ENCODE results near the gene C4orf54.

C4orf54 gene

DNA sequence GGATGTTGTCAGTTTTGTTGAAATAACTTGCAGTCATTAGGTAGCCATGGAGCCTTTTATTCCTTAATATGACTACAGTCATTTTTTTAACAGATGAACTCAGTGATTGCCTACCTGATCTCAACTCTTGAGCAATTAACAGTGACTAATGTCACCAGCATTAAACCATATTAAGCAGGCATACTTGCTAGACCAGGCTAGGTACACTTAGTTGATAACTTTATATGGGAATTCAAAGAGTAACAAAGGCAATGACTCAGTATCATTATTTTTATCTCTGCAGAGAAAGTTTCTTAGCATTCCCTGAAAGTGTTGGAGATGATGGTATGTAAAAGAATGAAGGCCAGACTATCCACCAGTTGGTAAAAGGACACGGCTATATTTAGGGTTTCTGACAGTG is at the start of gene C4orf54:
C4orf54 (minus strand) TSS at position 31 of the 400 bp plus-strand sequence. CDS start 3,180 bp downstream, outside the sequence.
- peaks cover 9% of the 10 kb centered on the region for H3K27me3 Mint-ChIP-seq
- H3K4me1 Mint-ChIP-seq (ENCODE audit: low read depth), result no peaks in the 10 kb centered on the region
- no peak within 1 kb of the TSS for H3K4me3 Mint-ChIP-seq
- no peaks in the 10 kb centered on the region for H3K36me3 Mint-ChIP-seq
- H3K27ac Mint-ChIP-seq, result no peak within 1 kb of the TSS
- no peaks in the 10 kb centered on the region for H3K9me3 Mint-ChIP-seq (ENCODE audit: low read depth)

DNA sequence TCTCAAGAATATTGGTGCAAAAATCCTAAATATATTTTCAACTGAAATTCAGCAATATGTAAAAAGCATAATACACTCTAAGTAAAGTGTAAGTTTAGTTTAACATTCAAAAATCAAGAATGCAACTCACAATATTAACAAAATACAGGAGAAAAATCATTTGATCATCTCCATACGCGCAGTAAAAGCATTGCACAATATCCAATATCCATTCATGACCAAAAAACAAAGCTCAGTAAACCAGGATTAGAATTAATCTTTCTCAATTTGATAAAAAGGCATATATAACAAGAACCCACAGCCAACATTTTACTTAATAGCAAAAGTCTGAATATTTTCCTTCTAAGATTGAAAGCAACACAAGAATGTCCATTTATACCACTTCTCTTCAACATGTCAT is 48.3 kb upstream of the C4orf54 start:
- H3K36me3 Mint-ChIP-seq, result no peaks in the 10 kb centered on the region
- H3K4me3 Mint-ChIP-seq, result no peak overlapping the region
- H3K4me1 Mint-ChIP-seq (ENCODE audit: low read depth), result peaks cover under 1% of the 10 kb centered on the region
- H3K27ac Mint-ChIP-seq, result no peak overlapping the region
- H3K9me3 Mint-ChIP-seq (ENCODE audit: low read depth), result no peaks in the 10 kb centered on the region
- H3K27me3 Mint-ChIP-seq, result peaks cover 21% of the 10 kb centered on the region

GRCh38 chr4:99696801-99697200 is 39.2 kb upstream of the C4orf54 start:
- Mint-ChIP-seq H3K36me3 (no peaks in the 10 kb centered on the region), H3K4me1 (ENCODE audit: low read depth) (no peaks in the 10 kb centered on the region), H3K27ac (no peak overlapping the region), H3K4me3 (no peak overlapping the region), H3K27me3 (peaks cover 16% of the 10 kb centered on the region), H3K9me3 (ENCODE audit: low read depth) (no peaks in the 10 kb centered on the region)

DNA sequence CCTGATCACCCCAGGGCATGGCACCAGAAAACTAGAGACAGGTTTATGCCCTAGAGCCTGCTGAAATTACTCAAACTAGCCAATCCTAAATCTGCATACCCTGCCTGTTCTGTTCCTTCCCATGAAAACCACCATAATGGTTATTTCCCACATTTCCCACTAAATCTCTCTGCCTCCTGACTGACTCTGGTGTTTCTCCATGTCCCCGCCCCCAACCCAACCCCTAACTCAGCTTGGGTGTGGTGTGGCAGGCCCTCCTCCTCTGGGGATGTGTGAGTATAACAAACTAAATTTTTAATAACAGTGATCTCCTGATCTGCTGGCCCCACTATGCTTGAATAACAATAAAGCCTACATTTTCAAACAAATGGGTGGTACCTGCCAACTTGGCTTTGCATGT is 35.5 kb upstream of the C4orf54 start:
- Mint-ChIP-seq H3K4me1 (ENCODE audit: low read depth) (no peaks in the 10 kb centered on the region), H3K27me3 (peaks cover 4% of the 10 kb centered on the region)

DNA sequence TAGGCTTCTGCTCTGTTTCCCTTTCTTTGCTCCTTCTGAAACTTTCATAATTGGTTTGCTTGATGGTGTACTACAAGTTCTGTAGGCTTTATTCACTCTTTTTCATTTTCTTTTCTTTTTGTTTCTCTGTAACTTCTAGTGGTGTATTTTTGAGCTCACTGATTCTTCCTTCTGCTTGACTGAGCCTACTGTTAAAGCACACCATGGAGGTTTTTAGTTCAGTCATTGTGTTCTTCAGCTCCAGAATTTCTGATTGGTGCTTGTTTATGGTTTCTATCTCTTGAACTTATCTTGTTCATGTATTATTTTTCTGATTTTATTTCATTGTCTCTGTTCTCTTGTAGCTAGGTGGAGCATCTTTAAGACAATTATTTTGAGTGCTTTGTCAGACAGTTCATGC is 33.4 kb upstream of the C4orf54 start:
- H3K27ac Mint-ChIP-seq, result no peak overlapping the region
- no peaks in the 10 kb centered on the region for H3K4me1 Mint-ChIP-seq (ENCODE audit: low read depth)
- H3K9me3 Mint-ChIP-seq (ENCODE audit: low read depth), result peaks cover 14% of the 10 kb centered on the region
- peaks cover 4% of the 10 kb centered on the region for H3K27me3 Mint-ChIP-seq
- peaks cover 3% of the 10 kb centered on the region for H3K36me3 Mint-ChIP-seq
- no peak overlapping the region for H3K4me3 Mint-ChIP-seq

More for the DNA sequence above, 35.5 kb upstream of the C4orf54 start:
- Mint-ChIP-seq H3K27ac (no peak overlapping the region), H3K4me3 (no peak overlapping the region), H3K9me3 (ENCODE audit: low read depth) (peaks cover 14% of the 10 kb centered on the region), H3K36me3 (peaks cover 3% of the 10 kb centered on the region)

DNA sequence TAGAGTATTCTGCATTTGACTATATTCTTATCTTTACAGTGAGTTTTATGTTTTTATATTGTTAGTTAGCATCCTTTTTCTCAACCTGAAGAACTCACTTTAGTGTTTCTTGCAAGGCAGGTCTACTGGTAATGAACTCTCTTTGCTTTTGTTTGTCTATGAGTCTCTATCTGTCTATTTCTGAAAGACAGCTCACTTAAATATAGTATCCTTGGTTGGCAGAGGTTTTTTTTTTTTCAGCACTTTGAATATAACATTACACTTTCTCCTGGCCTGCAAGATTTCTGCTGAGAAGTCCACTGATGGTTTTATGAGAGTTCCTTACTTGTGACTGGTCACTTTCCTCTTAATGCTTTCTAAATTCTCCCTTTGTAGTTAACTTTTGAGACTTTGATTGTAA is 32.8 kb upstream of the C4orf54 start:
- H3K27ac Mint-ChIP-seq, result no peak overlapping the region
- H3K4me1 Mint-ChIP-seq (ENCODE audit: low read depth), result no peaks in the 10 kb centered on the region
- peaks cover 3% of the 10 kb centered on the region for H3K36me3 Mint-ChIP-seq
- peaks cover 4% of the 10 kb centered on the region for H3K27me3 Mint-ChIP-seq
- H3K4me3 Mint-ChIP-seq, result no peak overlapping the region
- peaks cover 14% of the 10 kb centered on the region for H3K9me3 Mint-ChIP-seq (ENCODE audit: low read depth)

DNA sequence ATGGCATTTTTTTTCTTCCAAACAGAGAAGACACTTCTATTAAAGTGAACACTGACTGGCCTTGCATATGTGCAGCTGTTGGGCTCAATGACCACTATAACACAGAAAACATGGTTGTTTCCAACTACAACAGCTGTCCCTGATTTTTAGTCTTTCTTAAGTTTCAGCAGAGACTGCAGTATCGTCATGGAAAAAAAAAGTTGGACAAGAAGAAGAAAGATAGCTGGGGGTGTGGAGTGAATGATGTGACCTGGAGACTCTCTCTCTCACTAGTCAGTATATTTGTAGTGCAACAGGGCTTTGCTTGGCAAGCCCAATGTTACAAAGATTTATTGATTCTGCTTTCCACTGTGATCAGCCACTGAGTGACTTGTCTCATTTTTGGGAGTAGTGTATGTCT is 29.5 kb upstream of the C4orf54 start:
- peaks cover 14% of the 10 kb centered on the region for H3K9me3 Mint-ChIP-seq (ENCODE audit: low read depth)
- H3K4me3 Mint-ChIP-seq, result no peak overlapping the region
- no peaks in the 10 kb centered on the region for H3K4me1 Mint-ChIP-seq (ENCODE audit: low read depth)
- no peak overlapping the region for H3K27ac Mint-ChIP-seq
- H3K27me3 Mint-ChIP-seq, result peaks cover 2% of the 10 kb centered on the region
- H3K36me3 Mint-ChIP-seq, result peaks cover 3% of the 10 kb centered on the region

- H3K4me3 Mint-ChIP-seq, result no peak overlapping the region
- peaks cover 2% of the 10 kb centered on the region for H3K36me3 Mint-ChIP-seq
- no peaks in the 10 kb centered on the region for H3K4me1 Mint-ChIP-seq (ENCODE audit: low read depth)
- H3K9me3 Mint-ChIP-seq (ENCODE audit: low read depth), result peaks cover 4% of the 10 kb centered on the region
- peaks cover 8% of the 10 kb centered on the region for H3K27me3 Mint-ChIP-seq
- no peak overlapping the region for H3K27ac Mint-ChIP-seq
Observed at GRCh38 chr4:99685234-99685633, 27.6 kb upstream of the C4orf54 start.

DNA sequence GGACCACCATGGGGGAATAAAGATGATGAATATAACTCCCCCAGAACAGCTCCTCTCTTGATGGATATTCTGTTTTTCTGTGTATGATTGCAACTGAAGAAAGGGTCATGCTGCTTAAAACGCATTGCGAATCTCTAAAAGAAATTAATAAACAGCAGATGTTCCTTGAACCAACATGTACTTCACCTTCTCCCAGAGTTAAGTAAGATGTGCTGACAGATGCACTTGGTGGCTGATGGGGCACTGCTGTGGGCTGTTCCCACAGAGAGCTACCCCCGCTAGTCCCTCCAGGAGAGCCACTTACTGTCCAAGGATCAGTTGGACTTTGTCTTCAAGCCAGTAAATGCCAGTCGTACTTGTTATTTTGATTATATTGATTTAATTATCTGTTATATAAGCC is 26.3 kb upstream of the C4orf54 start:
- no peak overlapping the region for H3K27ac Mint-ChIP-seq
- no peaks in the 10 kb centered on the region for H3K4me1 Mint-ChIP-seq (ENCODE audit: low read depth)
- no peak overlapping the region for H3K4me3 Mint-ChIP-seq

GRCh38 chr4:99679976-99680375 is 22.3 kb upstream of the C4orf54 start:
- Mint-ChIP-seq H3K27ac (no peak overlapping the region), H3K9me3 (ENCODE audit: low read depth) (no peaks in the 10 kb centered on the region), H3K4me1 (ENCODE audit: low read depth) (no peaks in the 10 kb centered on the region), H3K4me3 (no peak overlapping the region), H3K27me3 (peaks cover 8% of the 10 kb centered on the region), H3K36me3 (no peaks in the 10 kb centered on the region)

More for the DNA sequence above, 26.3 kb upstream of the C4orf54 start:
- no peaks in the 10 kb centered on the region for H3K36me3 Mint-ChIP-seq
- H3K27me3 Mint-ChIP-seq, result peaks cover 6% of the 10 kb centered on the region
- H3K9me3 Mint-ChIP-seq (ENCODE audit: low read depth), result no peaks in the 10 kb centered on the region

- H3K27ac Mint-ChIP-seq, result no peak overlapping the region
- no peaks in the 10 kb centered on the region for H3K4me1 Mint-ChIP-seq (ENCODE audit: low read depth)
- no peak overlapping the region for H3K4me3 Mint-ChIP-seq
- H3K36me3 Mint-ChIP-seq, result no peaks in the 10 kb centered on the region
- peaks cover 8% of the 10 kb centered on the region for H3K27me3 Mint-ChIP-seq
- H3K9me3 Mint-ChIP-seq (ENCODE audit: low read depth), result peaks cover 7% of the 10 kb centered on the region
Observed at GRCh38 chr4:99679204-99679603, 21.6 kb upstream of the C4orf54 start.

- Mint-ChIP-seq H3K27ac (no peak overlapping the region), H3K27me3 (peaks cover 15% of the 10 kb centered on the region), H3K4me3 (no peak overlapping the region), H3K36me3 (peaks cover 5% of the 10 kb centered on the region), H3K4me1 (ENCODE audit: low read depth) (no peaks in the 10 kb centered on the region), H3K9me3 (ENCODE audit: low read depth) (peaks cover 23% of the 10 kb centered on the region)
Observed at GRCh38 chr4:99677161-99677560, 19.5 kb upstream of the C4orf54 start.

GRCh38 chr4:99670409-99671073 is 12.9 kb upstream of the C4orf54 start:
- peaks cover 25% of the 10 kb centered on the region for H3K9me3 Mint-ChIP-seq (ENCODE audit: low read depth)
- peaks cover 18% of the 10 kb centered on the region for H3K27me3 Mint-ChIP-seq
- peaks cover 7% of the 10 kb centered on the region for H3K36me3 Mint-ChIP-seq
- H3K4me1 Mint-ChIP-seq (ENCODE audit: low read depth), result no peaks in the 10 kb centered on the region
- no peak overlapping the region for H3K27ac Mint-ChIP-seq
- H3K4me3 Mint-ChIP-seq, result no peak overlapping the region

GRCh38 chr4:99669084-99669483 is 11.5 kb upstream of the C4orf54 start:
- H3K27me3 Mint-ChIP-seq, result peaks cover 19% of the 10 kb centered on the region

DNA sequence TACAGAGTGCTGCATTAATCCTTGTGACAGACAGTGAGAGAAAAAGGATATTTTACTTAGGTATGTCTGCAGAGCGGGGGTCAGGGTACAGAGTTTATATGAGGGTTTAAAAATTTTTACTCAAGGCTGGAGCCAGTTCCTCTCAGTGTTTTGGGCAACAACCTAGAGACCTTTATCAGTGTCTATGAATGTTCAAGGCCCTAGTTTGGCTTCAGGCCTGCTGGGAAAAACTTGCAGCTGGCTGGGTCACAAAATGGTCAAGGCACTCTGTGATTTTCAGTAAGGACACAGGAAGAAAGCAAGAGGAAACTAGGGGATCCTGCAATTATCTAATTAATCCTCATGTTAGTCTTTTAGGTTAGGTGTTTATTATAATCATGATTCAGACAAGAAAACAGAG is 10.8 kb upstream of the C4orf54 start:
- Mint-ChIP-seq H3K27ac (no peak overlapping the region), H3K9me3 (ENCODE audit: low read depth) (peaks cover 11% of the 10 kb centered on the region), H3K36me3 (peaks cover 7% of the 10 kb centered on the region), H3K27me3 (peaks cover 18% of the 10 kb centered on the region), H3K4me3 (no peak overlapping the region), H3K4me1 (ENCODE audit: low read depth) (no peaks in the 10 kb centered on the region)

More at GRCh38 chr4:99669084-99669483, 11.5 kb upstream of the C4orf54 start:
- Mint-ChIP-seq H3K27ac (no peak overlapping the region), H3K36me3 (peaks cover 7% of the 10 kb centered on the region), H3K9me3 (ENCODE audit: low read depth) (peaks cover 17% of the 10 kb centered on the region), H3K4me3 (no peak overlapping the region), H3K4me1 (ENCODE audit: low read depth) (no peaks in the 10 kb centered on the region)

- no peaks in the 10 kb centered on the region for H3K36me3 Mint-ChIP-seq
- peaks cover 13% of the 10 kb centered on the region for H3K27me3 Mint-ChIP-seq
- peaks cover 3% of the 10 kb centered on the region for H3K9me3 Mint-ChIP-seq (ENCODE audit: low read depth)
- no peak overlapping the region for H3K27ac Mint-ChIP-seq
- no peak overlapping the region for H3K4me3 Mint-ChIP-seq
- H3K4me1 Mint-ChIP-seq (ENCODE audit: low read depth), result no peaks in the 10 kb centered on the region
Observed at GRCh38 chr4:99665983-99666382, 8.4 kb upstream of the C4orf54 start.
